Thyroid gland (tissue), 4 donors: Measurements from ENCODE around the gene NAA16. TPM values are rescaled to one million over a fixed set of nuclear protein-coding genes. Genes with fewer than 3 reads are reported as not detected.
"Not testable (repeated sequence)": the region's sequence is repeated elsewhere in the genome, so short reads cannot be mapped to it uniquely, and the experiment has no call there.

Experiments
- DNase-seq, 2 donors: peaks; one replicate each; pipeline ENCODE4 v3.0.0-alpha.2; 2019
- H3K27ac ChIP-seq, 3 donors: fragments of 200-600 bp; sonication (generic); 1 replicate in 2 of 3; 2 replicates in 1 of 3; pipeline ENCODE4 v1.5.1; 2016 to 2019; ENCODE audit warnings: mild to moderate bottlenecking in 1 of 3, moderate library complexity in 1 of 3
- H3K27me3 ChIP-seq: fragments of 200-600 bp; sonication (generic); one replicate; pipeline ENCODE4 v1.5.1; 2019
- H3K36me3 ChIP-seq, 2 donors: fragments of 200-600 bp; sonication (generic); one replicate each; pipeline ENCODE4 v1.5.1; 2016 to 2019
- H3K4me1 ChIP-seq, 2 donors: fragments of 200-600 bp; sonication (generic); one replicate each; pipeline ENCODE4 v1.5.1; 2017 to 2019
- H3K4me3 ChIP-seq, 3 donors: fragments of 200-600 bp; sonication (generic); replicated peaks in 1 of 3; 1 replicate in 2 of 3; 2 replicates in 1 of 3; pipeline ENCODE4 v1.5.1; 2016; ENCODE audit warnings: mild to moderate bottlenecking in 1 of 3
- H3K9me3 ChIP-seq: fragments of 200-600 bp; sonication (generic); one replicate; pipeline ENCODE4 v1.5.1; 2017
- POLR2A ChIP-seq, 2 donors: fragments of 450-650 bp; IDR thresholded peaks; one replicate each; pipeline ENCODE4 v1.6.1; 2017; ENCODE audit warnings: antibody characterized with exemption in 2 of 2, mild to moderate bottlenecking in 2 of 2, moderate library complexity in 1 of 2
- WGBS, 2 donors: methylation state at CpG; one replicate each; pipeline ENCODE4 v1.1.5; 2017; 5-methylcytosine and 5-hydroxymethylcytosine counted together
- intact Hi-C: fragments of 100-400 bp; cut with DNase I; formaldehyde crosslinking; loops from one replicate; pipeline ENCODE4 v1.15.1; 2023
- total RNA-seq, 4 donors: library from RNA; depleted of rRNA; stranded (reverse); fragments of >200 nt; gene quantifications; one replicate each; pipeline ENCODE4 v1.2.3, GENCODE V29; 2016
- TF ChIP-seq, protein P1 (sequence below), 6 experiments: fragments of 200-600 bp in 3 of 6; fragments of 450-650 bp in 3 of 6; sonication (generic) in 3 of 6; IDR thresholded peaks; one replicate each; pipeline ENCODE4 v1.5.1; 2016 to 2019; ENCODE audit warnings: antibody characterized with exemption in 6 of 6, mild to moderate bottlenecking in 2 of 6, inconsistent platforms in 1 of 6, moderate library complexity in 1 of 6

NAA16 gene
- total RNA-seq, 4 donors from 2014 or later, result 16.9 to 42.7 (median 19.0) TPM

DNA sequence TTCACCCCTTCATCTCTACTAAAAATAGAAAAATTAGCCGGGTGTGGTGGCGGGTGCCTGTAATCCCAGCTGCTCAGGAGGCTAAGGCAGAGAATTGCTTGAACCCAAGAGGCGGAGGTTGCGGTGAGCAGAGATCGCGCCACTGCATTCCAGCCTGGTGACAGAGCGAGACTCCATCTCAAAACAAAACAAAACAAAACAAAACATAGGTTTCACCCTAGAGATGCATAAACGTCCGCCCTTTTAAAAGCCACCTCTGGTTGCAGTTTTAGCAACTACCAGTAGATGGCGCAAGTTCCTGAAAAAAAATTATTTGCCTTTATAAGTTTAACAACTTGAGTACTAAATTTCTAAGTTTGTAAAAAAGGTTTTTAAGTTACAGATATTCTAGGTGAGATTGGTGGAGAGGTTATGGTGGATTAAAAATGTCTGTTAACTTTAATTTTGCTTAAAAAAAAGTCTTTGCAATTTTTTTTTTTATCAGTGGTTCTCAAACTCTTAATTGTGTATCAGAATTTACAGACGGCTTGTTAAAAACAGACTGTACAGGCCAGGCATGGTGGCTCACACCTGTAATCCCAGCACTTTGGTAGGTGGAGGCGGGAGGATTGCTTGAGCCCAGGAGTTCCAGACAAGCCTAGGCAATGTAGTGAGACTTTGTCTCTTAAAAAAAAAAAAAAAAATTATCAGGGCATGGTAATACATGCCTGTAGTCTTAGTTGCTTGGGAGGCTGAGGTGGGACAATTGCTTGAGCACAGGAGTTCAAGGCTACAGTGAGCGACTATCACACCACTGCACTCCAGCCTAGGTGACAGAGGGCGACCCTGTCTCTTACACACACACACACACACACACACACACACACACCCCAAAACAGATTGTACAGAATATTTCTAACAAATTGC is 42.1 kb downstream of the NAA16 start:
- no peak overlapping the region for H3K27ac ChIP-seq
- no peaks in the 10 kb centered on the region for H3K9me3 ChIP-seq
- intact Hi-C loops, result loop anchor here (10.0 kb wide), 1 partner anchor 302 kb away; no protein-coding TSS in a partner anchor
- H3K4me1 ChIP-seq, result no peaks in the 10 kb centered on the region
- no peak overlapping the region for H3K4me3 ChIP-seq
- no peaks in the 10 kb centered on the region for H3K27me3 ChIP-seq
- TF ChIP-seq, protein P1, sequence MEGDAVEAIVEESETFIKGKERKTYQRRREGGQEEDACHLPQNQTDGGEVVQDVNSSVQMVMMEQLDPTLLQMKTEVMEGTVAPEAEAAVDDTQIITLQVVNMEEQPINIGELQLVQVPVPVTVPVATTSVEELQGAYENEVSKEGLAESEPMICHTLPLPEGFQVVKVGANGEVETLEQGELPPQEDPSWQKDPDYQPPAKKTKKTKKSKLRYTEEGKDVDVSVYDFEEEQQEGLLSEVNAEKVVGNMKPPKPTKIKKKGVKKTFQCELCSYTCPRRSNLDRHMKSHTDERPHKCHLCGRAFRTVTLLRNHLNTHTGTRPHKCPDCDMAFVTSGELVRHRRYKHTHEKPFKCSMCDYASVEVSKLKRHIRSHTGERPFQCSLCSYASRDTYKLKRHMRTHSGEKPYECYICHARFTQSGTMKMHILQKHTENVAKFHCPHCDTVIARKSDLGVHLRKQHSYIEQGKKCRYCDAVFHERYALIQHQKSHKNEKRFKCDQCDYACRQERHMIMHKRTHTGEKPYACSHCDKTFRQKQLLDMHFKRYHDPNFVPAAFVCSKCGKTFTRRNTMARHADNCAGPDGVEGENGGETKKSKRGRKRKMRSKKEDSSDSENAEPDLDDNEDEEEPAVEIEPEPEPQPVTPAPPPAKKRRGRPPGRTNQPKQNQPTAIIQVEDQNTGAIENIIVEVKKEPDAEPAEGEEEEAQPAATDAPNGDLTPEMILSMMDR (IDR thresholded peaks at IDR 0.05), result peak; percentile 51 to 83 (median 77)
- no peak for TF ChIP-seq POLR2A (IDR thresholded peaks at IDR 0.05)
- peak; percentile 7 to 11 for DNase-seq
- H3K36me3 ChIP-seq, result no peaks in the 10 kb centered on the region
- 45 to 48% methylated on average over 14 of the region's 14 CpGs for WGBS, 2 donors

- H3K36me3 ChIP-seq, result peaks cover 0 to 6% of the 10 kb centered on the region in 2 donors
- intact Hi-C loops, result loop anchor here (10.0 kb wide), 1 partner anchor 300 kb away; no protein-coding TSS in a partner anchor
- no peaks in the 10 kb centered on the region for H3K4me1 ChIP-seq
- no peak for TF ChIP-seq POLR2A (IDR thresholded peaks at IDR 0.05)
- TF ChIP-seq, protein P1 (IDR thresholded peaks at IDR 0.05), result no peak
- no peak overlapping the region for H3K27ac ChIP-seq
- no peak for DNase-seq
- no peaks in the 10 kb centered on the region for H3K27me3 ChIP-seq
- 75 to 76% methylated on average over 5 of the region's 5 CpGs for WGBS, 2 donors
- H3K4me3 ChIP-seq, result no peak overlapping the region
- no peaks in the 10 kb centered on the region for H3K9me3 ChIP-seq
These were observed 43.3 kb downstream of the NAA16 start for GRCh38 chr13:41354416-41354815.

DNA sequence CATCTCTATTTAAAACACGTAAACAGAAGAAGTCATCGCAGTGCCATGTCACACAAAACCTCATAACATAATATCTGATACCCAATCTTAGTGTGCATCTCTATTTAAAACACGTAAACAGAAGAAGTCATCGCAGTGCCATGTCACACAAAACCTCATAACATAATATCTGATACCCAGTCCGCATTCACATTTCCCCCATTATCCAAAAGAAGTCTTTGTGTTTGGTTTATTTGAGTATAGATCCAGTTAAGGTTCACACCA is 45.2 kb downstream of the NAA16 start:
- not testable (repeated sequence) for H3K27ac ChIP-seq, H3K4me1 ChIP-seq, H3K36me3 ChIP-seq, H3K4me3 ChIP-seq, H3K27me3 ChIP-seq, DNase-seq, H3K9me3 ChIP-seq
- WGBS, 2 donors, result 99 to 100% methylated on average over 5 of the region's 5 CpGs
- intact Hi-C loops, result loop anchor here (10.0 kb wide), 1 partner anchor 298 kb away; no protein-coding TSS in a partner anchor

- Histone ChIP-seq H3K36me3 (peaks cover 0 to 6% of the 10 kb centered on the region in 2 donors), H3K4me1 (no peaks in the 10 kb centered on the region), H3K27me3 (no peaks in the 10 kb centered on the region), H3K4me3 (no peak overlapping the region), H3K9me3 (no peaks in the 10 kb centered on the region), H3K27ac (no peak overlapping the region)
- intact Hi-C loops, result loop anchor here (10.0 kb wide), 1 partner anchor 298 kb away; no protein-coding TSS in a partner anchor
- 76 to 93% methylated on average over 6 of the region's 6 CpGs for WGBS, 2 donors
- TF ChIP-seq POLR2A (IDR thresholded peaks at IDR 0.05), result no peak
- TF ChIP-seq, protein P1 (IDR thresholded peaks at IDR 0.05), result no peak
- no peak for DNase-seq
These were observed 45.7 kb downstream of the NAA16 start for GRCh38 chr13:41356786-41357185.

DNA sequence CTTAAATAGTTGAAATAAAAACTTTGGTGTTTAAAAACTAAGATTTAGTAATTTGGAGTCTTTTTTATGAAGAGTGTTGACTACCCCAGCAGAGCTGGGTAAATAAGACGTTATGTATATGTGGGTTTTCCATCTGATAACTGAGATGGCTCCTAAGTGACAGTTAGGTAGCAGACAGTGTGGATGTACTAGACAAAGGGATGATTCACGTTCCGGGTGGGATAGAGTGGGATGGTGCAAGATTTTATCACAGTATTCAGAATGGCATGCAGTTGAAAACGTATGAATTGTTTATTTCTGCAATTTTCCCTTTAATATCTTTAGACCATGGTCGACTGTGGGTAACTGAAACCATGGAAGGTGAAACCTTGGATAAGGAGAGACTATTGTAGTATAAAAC is 50.4 kb downstream of the NAA16 start:
- no peak for DNase-seq
- Histone ChIP-seq H3K9me3 (no peaks in the 10 kb centered on the region), H3K27ac (no peak overlapping the region), H3K36me3 (peaks cover 18 to 26% of the 10 kb centered on the region in 2 donors), H3K4me1 (no peaks in the 10 kb centered on the region), H3K4me3 (no peak overlapping the region), H3K27me3 (no peaks in the 10 kb centered on the region)
- intact Hi-C loops, result no loop called here
- 67 to 68% methylated on average over 5 of the region's 5 CpGs for WGBS, 2 donors
- TF ChIP-seq, protein P1 (IDR thresholded peaks at IDR 0.05), result no peak
- TF ChIP-seq POLR2A (IDR thresholded peaks at IDR 0.05), result no peak
